Astrocyte of the hippocampus (primary cell): ENCODE data around the gene GP9.
"Not testable (repeated sequence)": the region's sequence is repeated elsewhere in the genome, so short reads cannot be mapped to it uniquely, and the experiment has no call there.

Experiments
- DNase-seq: peaks from one replicate; pipeline ENCODE4 v3.0.0; 2011; ENCODE audit warnings: low read depth, low spot score

The GP9 gene

GRCh38 chr3:129050556-129051295 is 9.9 kb upstream of the GP9 start:
- no peak for DNase-seq

- DNase-seq: peak; percentile 45
Measured at GRCh38 chr3:129051871-129052340, 8.7 kb upstream of the GP9 start.

GRCh38 chr3:129052675-129053074 is 7.9 kb upstream of the GP9 start:
- peak; percentile 58 for DNase-seq

GRCh38 chr3:129054605-129055104 is 5.9 kb upstream of the GP9 start:
- DNase-seq: no peak

GRCh38 chr3:129056451-129057173 is 4.0 kb upstream of the GP9 start:
- DNase-seq: no peak

GRCh38 chr3:129057249-129057648 is 3.3 kb upstream of the GP9 start:
- DNase-seq: no peak

GRCh38 chr3:129058441-129059200 is 2.0 kb upstream of the GP9 start:
- peak; percentile 65 for DNase-seq

GRCh38 chr3:129059311-129059958 is 1.1 kb upstream of the GP9 start:
- no peak for DNase-seq

- DNase-seq: no peak
Measured at GRCh38 chr3:129061023-129061887, 676 bp downstream of the GP9 start.

- DNase-seq: no peak
Measured at GRCh38 chr3:129061888-129062834, 1.6 kb downstream of the GP9 start.

GRCh38 chr3:129063091-129063640 is 2.6 kb downstream of the GP9 start:
- no peak for DNase-seq

- no peak for DNase-seq
Measured at GRCh38 chr3:129063841-129064482, 3.4 kb downstream of the GP9 start.

GRCh38 chr3:129065016-129065719 is 4.6 kb downstream of the GP9 start:
- DNase-seq: no peak

GRCh38 chr3:129065720-129066073 is 5.1 kb downstream of the GP9 start:
- DNase-seq: no peak

GRCh38 chr3:129067719-129068118 is 7.1 kb downstream of the GP9 start:
- not testable (repeated sequence) for DNase-seq

GRCh38 chr3:129068291-129068886 is 7.8 kb downstream of the GP9 start:
- peak; percentile 39 for DNase-seq

GRCh38 chr3:129069313-129070085 is 8.9 kb downstream of the GP9 start:
- DNase-seq: not testable (repeated sequence)
